RWPE2 (cell line): ENCODE results near the gene SPESP1.

Experiments used
- ATAC-seq: fragments of 200-7000 bp; cut with Tn5 transposase; 3 replicates; pipeline ENCODE4 v1.9.1; 2021; ENCODE audit warnings: low read depth
- DNase-seq: peaks from one replicate; pipeline ENCODE4 v3.0.0-alpha.2; 2020; ENCODE audit warnings: low spot score
- H3K27ac ChIP-seq: fragments of 450-650 bp; 2 replicates; pipeline ENCODE4 v1.5.1; 2017; ENCODE audit warnings: mild to moderate bottlenecking; ENCODE audit not compliant: poor library complexity, severe bottlenecking
- H3K27me3 ChIP-seq: fragments of 250-450 bp; sonication (Bioruptor Pico); 2 replicates; pipeline ENCODE4 v1.5.1; 2021; ENCODE audit warnings: mild to moderate bottlenecking, moderate library complexity; ENCODE audit not compliant: insufficient read depth, poor library complexity, severe bottlenecking
- H3K36me3 ChIP-seq: fragments of 250-450 bp; sonication (Bioruptor Pico); 2 replicates; pipeline ENCODE4 v1.5.1; 2020; ENCODE audit warnings: low read depth, mild to moderate bottlenecking, moderate library complexity
- H3K4me1 ChIP-seq: fragments of 250-450 bp; sonication (Bioruptor Pico); 2 replicates; pipeline ENCODE4 v1.5.1; 2021; ENCODE audit warnings: mild to moderate bottlenecking, moderate library complexity; ENCODE audit not compliant: insufficient read depth, poor library complexity, severe bottlenecking
- H3K4me3 ChIP-seq: fragments of 250-450 bp; sonication (Bioruptor Pico); 2 replicates; pipeline ENCODE4 v1.5.1; 2021; ENCODE audit warnings: mild to moderate bottlenecking, moderate library complexity; ENCODE audit not compliant: severe bottlenecking
- H3K9me3 ChIP-seq: fragments of 250-450 bp; sonication (Bioruptor Pico); 2 replicates; pipeline ENCODE4 v1.5.1; 2021; ENCODE audit warnings: mild to moderate bottlenecking, moderate library complexity; ENCODE audit not compliant: severe bottlenecking
- CTCF ChIP-seq: fragments of 450-650 bp; IDR thresholded peaks from one replicate; pipeline ENCODE4 v1.5.1; 2017; ENCODE audit warnings: mild to moderate bottlenecking, moderate library complexity; ENCODE audit not compliant: poor library complexity, severe bottlenecking

Gene SPESP1

GRCh38 chr15:68992696-68993095 is 62.4 kb downstream of the SPESP1 start:
- ATAC-seq, result no peak
- Histone ChIP-seq H3K4me3 (no peak overlapping the region), H3K4me1 (peaks cover 20% of the 10 kb centered on the region), H3K9me3 (no peaks in the 10 kb centered on the region), H3K27me3 (no peaks in the 10 kb centered on the region), H3K27ac (no peak overlapping the region), H3K36me3 (no peaks in the 10 kb centered on the region)
- DNase-seq, result peak; percentile 47
- TF ChIP-seq CTCF, result no peak

- Histone ChIP-seq H3K4me3 (no peak overlapping the region), H3K4me1 (peaks cover 20% of the 10 kb centered on the region), H3K9me3 (no peaks in the 10 kb centered on the region), H3K27me3 (no peaks in the 10 kb centered on the region), H3K36me3 (no peaks in the 10 kb centered on the region), H3K27ac (no peak overlapping the region)
- DNase-seq (peak; percentile 27), ATAC-seq (no peak)
- TF ChIP-seq CTCF, result no peak
Measured at GRCh38 chr15:68993276-68993675, 63.0 kb downstream of the SPESP1 start.

- Histone ChIP-seq H3K36me3 (no peaks in the 10 kb centered on the region), H3K27ac (peak overlapping the region; percentile 7), H3K9me3 (no peaks in the 10 kb centered on the region), H3K4me3 (no peak overlapping the region), H3K27me3 (no peaks in the 10 kb centered on the region), H3K4me1 (peaks cover 20% of the 10 kb centered on the region)
- ATAC-seq (peak; percentile 74), DNase-seq (peak; percentile 28)
- TF ChIP-seq CTCF, result no peak
Measured at GRCh38 chr15:68994149-68994548, 63.8 kb downstream of the SPESP1 start.

- no peak for TF ChIP-seq CTCF
- Histone ChIP-seq H3K9me3 (no peaks in the 10 kb centered on the region), H3K4me3 (no peak overlapping the region), H3K4me1 (peaks cover 20% of the 10 kb centered on the region), H3K27me3 (no peaks in the 10 kb centered on the region), H3K36me3 (no peaks in the 10 kb centered on the region), H3K27ac (no peak overlapping the region)
- ATAC-seq (no peak), DNase-seq (peak; percentile 40)
Measured at GRCh38 chr15:68994981-68995761, 64.8 kb downstream of the SPESP1 start.
